CD4-positive, alpha-beta T cell treated with Interleukin-15 for 1 hour (primary cell): ENCODE results near the gene POTEF.
A peak's percentile ranks its signal among the peaks of the same experiment; 100 is the strongest.
"Not testable (repeated sequence)": the region's sequence is repeated elsewhere in the genome, so short reads cannot be mapped to it uniquely, and the experiment has no call there.

ENCODE experiments used
- DNase-seq: peaks from one replicate; pipeline ENCODE4 v3.0.0-alpha.2; 2020

Gene POTEF

GRCh38 chr2:130152816-130153595 is 24.0 kb upstream of the POTEF start:
- no peak for DNase-seq

GRCh38 chr2:130152136-130152815 is 23.3 kb upstream of the POTEF start:
- DNase-seq, result not testable (repeated sequence)

GRCh38 chr2:130151145-130151512 is 22.1 kb upstream of the POTEF start:
- not testable (repeated sequence) for DNase-seq

- DNase-seq, result no peak
Measured at GRCh38 chr2:130150181-130151144, 21.4 kb upstream of the POTEF start.

- DNase-seq, result not testable (repeated sequence)
Measured at GRCh38 chr2:130148515-130148914, 19.5 kb upstream of the POTEF start.

GRCh38 chr2:130145006-130145414 is 16.0 kb upstream of the POTEF start, which contains the start of gene CCDC74B:
Gene CCDC74B, minus strand, starts transcription at chr2:130145112. Its CDS starts 116 bp downstream, at chr2:130144996.
- DNase-seq, result peak; percentile 71

- DNase-seq, result not testable (repeated sequence)
Measured at GRCh38 chr2:130143266-130144039, 14.4 kb upstream of the POTEF start.

- not testable (repeated sequence) for DNase-seq
Measured at GRCh38 chr2:130142396-130143265, 13.6 kb upstream of the POTEF start.

- not testable (repeated sequence) for DNase-seq
Measured at GRCh38 chr2:130141645-130142370, 12.8 kb upstream of the POTEF start.

GRCh38 chr2:130141002-130141401 is 12.0 kb upstream of the POTEF start:
- DNase-seq, result not testable (repeated sequence)

- not testable (repeated sequence) for DNase-seq
Measured at GRCh38 chr2:130140516-130140915, 11.5 kb upstream of the POTEF start.

- not testable (repeated sequence) for DNase-seq
Measured at GRCh38 chr2:130139331-130140280, 10.6 kb upstream of the POTEF start.

- DNase-seq, result not testable (repeated sequence)
Measured at GRCh38 chr2:130138841-130139251, 9.8 kb upstream of the POTEF start.

GRCh38 chr2:130138326-130138725 is 9.3 kb upstream of the POTEF start:
- not testable (repeated sequence) for DNase-seq

- DNase-seq, result not testable (repeated sequence)
Measured at GRCh38 chr2:130137118-130137517, 8.1 kb upstream of the POTEF start.

- not testable (repeated sequence) for DNase-seq
Measured at GRCh38 chr2:130136546-130136945, 7.5 kb upstream of the POTEF start.

GRCh38 chr2:130135692-130136541 is 6.9 kb upstream of the POTEF start:
- DNase-seq, result no peak

GRCh38 chr2:130128464-130128863 is 558 bp downstream of the POTEF start:
- DNase-seq, result not testable (repeated sequence)
